ENCODE results near the gene B4GAT1. TPM values are rescaled to one million over a fixed set of nuclear protein-coding genes. Genes with fewer than 3 reads are reported as not detected.

B4GAT1 gene
- total RNA-seq, 4 donors from 2014 or later, result 53.4 to 105 (median 97.6) TPM

DNA sequence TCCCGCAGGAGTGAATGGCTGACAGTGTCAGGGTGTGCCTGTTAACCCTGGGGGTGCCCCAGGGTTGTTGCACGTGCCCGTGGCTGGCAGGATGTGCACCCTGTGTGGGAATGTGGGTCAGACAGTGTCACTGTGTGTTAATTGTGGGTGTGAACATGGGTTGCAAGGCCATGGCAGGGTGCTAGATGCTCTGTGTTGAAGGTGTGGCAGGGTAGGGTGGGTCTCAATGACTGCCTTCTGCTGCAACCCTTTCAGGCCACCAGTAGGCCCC lies 19.5 kb downstream of the B4GAT1 start:
- TF ChIP-seq, protein P1, sequence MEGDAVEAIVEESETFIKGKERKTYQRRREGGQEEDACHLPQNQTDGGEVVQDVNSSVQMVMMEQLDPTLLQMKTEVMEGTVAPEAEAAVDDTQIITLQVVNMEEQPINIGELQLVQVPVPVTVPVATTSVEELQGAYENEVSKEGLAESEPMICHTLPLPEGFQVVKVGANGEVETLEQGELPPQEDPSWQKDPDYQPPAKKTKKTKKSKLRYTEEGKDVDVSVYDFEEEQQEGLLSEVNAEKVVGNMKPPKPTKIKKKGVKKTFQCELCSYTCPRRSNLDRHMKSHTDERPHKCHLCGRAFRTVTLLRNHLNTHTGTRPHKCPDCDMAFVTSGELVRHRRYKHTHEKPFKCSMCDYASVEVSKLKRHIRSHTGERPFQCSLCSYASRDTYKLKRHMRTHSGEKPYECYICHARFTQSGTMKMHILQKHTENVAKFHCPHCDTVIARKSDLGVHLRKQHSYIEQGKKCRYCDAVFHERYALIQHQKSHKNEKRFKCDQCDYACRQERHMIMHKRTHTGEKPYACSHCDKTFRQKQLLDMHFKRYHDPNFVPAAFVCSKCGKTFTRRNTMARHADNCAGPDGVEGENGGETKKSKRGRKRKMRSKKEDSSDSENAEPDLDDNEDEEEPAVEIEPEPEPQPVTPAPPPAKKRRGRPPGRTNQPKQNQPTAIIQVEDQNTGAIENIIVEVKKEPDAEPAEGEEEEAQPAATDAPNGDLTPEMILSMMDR (IDR thresholded peaks at IDR 0.05), result no peak
- TF ChIP-seq POLR2A (IDR thresholded peaks at IDR 0.05) (no peak), EP300 (IDR thresholded peaks at IDR 0.05) (no peak)
- H3K27ac ChIP-seq, result peak overlapping the region in 2 of 4 donors; percentile 15
- no peak for DNase-seq (ENCODE audit: low spot score in 2 of 2)
- H3K27me3 ChIP-seq, result no peaks in the 10 kb centered on the region
- peaks cover 0 to 61% (median 33%) of the 10 kb centered on the region in 4 donors for H3K4me1 ChIP-seq
- 48 to 50% methylated on average over 3 of the region's 3 CpGs for WGBS, 2 donors
- H3K9me3 ChIP-seq, result no peaks in the 10 kb centered on the region
- H3K4me3 ChIP-seq, result no peak overlapping the region
- H3K36me3 ChIP-seq, result peaks cover 0 to 18% (median 0%) of the 10 kb centered on the region in 3 donors

DNA sequence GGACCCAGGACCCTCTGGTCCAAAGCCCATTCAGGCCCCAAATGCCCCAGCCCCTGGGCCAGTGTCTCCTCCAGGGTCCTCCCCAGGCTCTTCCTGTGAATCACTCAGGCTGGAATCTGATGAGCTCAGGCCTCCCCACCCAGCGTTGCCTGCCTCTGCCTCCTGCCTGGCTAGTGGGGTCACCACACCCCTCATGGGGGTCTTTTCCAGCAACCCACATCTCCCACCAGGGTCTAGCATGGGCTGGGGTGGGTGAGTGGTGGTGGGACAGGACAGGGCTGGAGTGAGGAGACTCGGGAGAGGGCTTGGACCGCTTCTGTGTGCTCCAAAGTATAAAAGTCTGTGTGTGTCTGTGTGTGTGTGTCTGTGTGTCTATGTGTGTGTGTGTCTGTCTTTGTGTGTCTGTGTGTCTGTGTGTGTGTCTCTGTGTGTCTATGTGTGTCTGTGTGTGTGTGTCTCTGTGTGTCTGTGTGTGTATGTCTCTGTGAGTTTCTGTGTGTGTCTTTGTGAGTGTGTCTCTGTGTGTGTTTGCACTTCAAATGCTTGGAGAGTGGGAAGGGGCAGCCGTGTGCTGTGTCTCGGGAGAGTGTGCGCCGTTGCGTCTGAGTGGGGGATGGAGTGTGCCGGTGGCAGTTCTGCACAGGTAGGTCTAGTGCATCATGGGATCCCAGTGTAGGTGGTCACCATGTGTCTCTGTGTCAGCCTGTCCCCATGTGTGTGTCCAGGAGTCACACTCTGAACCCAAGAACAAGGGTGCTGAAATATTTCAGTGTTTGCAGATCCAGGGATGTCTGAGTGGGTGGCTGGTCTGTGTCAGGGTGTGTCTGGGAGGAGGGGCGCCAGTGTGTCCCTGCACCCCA lies 20.0 kb downstream of the B4GAT1 start:
- Histone ChIP-seq H3K4me3 (no peak overlapping the region), H3K27ac (peak overlapping the region; percentile 56 to 80 (median 74)), H3K9me3 (no peaks in the 10 kb centered on the region), H3K27me3 (no peaks in the 10 kb centered on the region), H3K36me3 (peaks cover 0 to 12% (median 0%) of the 10 kb centered on the region in 3 donors), H3K4me1 (peaks cover 0 to 67% (median 33%) of the 10 kb centered on the region in 4 donors)
- no peak for TF ChIP-seq POLR2A (IDR thresholded peaks at IDR 0.05)
- TF ChIP-seq, protein P1 (IDR thresholded peaks at IDR 0.05), result no peak
- TF ChIP-seq EP300 (IDR thresholded peaks at IDR 0.05), result no peak
- 63 to 64% methylated on average over 6 to 10 of the region's 10 CpGs for WGBS, 2 donors
- no peak for DNase-seq (ENCODE audit: low spot score in 2 of 2)

DNA sequence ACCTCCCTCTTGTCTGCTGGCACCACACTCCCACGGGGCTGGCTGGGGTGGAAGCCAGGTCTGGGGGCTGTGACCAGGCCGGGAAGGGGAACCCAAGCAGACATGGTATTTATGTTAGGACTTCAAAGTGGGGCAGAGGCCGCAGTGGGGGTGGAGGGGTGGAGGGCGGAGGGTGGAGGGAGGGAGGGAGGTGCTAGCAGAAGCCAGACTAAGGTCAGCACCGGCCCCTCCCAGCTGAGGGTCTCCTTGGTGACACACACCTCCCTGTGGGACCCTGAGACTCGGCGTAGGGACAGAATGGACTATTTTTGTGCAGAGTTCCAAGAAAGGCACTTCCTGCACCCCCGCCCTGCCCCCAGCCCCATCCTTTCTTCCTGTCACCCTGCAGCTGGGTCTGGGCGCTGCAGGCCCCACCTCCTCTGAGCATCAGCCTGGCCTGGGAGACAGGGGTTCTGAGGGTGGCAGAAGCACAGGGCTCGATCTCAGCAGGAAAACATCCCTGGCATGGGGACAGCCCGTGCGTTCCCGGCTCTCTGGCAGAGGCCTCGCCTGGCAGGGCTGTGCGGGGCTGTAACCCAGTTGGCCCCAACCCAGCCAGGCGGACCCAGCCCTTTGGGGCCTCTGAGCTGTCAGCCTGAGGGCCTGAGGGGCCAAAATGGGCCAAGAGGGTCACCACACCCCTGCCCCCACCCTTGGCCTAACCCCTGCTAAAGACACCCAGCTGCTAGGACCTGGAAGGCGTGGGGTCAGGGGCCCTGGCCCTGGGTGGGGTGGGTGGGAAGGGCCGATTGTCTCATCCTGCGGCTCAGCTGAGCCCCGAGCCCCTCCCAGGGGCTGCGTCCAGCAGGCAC lies 20.9 kb downstream of the B4GAT1 start:
- Histone ChIP-seq H3K4me1 (peaks cover 0 to 76% (median 34%) of the 10 kb centered on the region in 4 donors), H3K27me3 (no peaks in the 10 kb centered on the region), H3K9me3 (no peaks in the 10 kb centered on the region), H3K4me3 (no peak overlapping the region), H3K27ac (peak overlapping the region; percentile 56 to 80 (median 74)), H3K36me3 (peaks cover 0 to 3% (median 0%) of the 10 kb centered on the region in 3 donors)
- WGBS, 2 donors, result 14 to 18% methylated on average over 15 to 21 of the region's 21 CpGs
- TF ChIP-seq EP300 (IDR thresholded peaks at IDR 0.05) (no peak), POLR2A (IDR thresholded peaks at IDR 0.05) (no peak)
- TF ChIP-seq, protein P1 (IDR thresholded peaks at IDR 0.05), result no peak
- DNase-seq (ENCODE audit: low spot score in 2 of 2), result peak in 1 of 2 donors; percentile 31

DNA sequence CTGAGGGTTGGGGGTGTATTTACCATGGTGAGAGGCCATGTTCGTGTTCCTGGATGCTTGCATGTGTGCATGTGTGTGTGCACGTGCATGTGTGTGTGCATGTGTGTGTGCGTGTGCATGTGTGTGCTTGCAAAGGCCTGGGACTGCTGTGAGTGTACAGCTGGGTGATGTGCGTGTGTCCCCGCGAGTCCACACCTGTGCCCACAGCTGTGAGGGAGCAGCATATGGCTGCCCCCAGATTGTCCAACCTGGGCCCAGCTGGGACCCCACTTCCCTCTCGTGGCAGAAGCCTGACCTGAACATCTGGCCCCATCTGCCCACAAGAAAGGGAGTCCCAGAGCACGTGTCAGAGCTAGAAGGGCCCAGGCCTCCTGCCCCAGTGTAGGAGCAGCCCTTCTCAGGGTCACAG lies 22.2 kb downstream of the B4GAT1 start:
- H3K9me3 ChIP-seq, result no peaks in the 10 kb centered on the region
- peak overlapping the region in 2 of 4 donors; percentile 72 to 74 for H3K27ac ChIP-seq
- peaks cover 0 to 76% (median 34%) of the 10 kb centered on the region in 4 donors for H3K4me1 ChIP-seq
- no peak overlapping the region for H3K4me3 ChIP-seq
- no peaks in the 10 kb centered on the region for H3K27me3 ChIP-seq
- TF ChIP-seq EP300 (IDR thresholded peaks at IDR 0.05) (no peak), POLR2A (IDR thresholded peaks at IDR 0.05) (no peak)
- TF ChIP-seq, protein P1 (IDR thresholded peaks at IDR 0.05), result no peak
- no peak for DNase-seq (ENCODE audit: low spot score in 2 of 2)
- whole genome bisulfite sequencing, 2 donors, result 85 to 87% methylated on average over 5 to 6 of the region's 8 CpGs
- H3K36me3 ChIP-seq, result no peaks in the 10 kb centered on the region

Data from tibial nerve (tissue), 4 donors.